ENCODE measurements around the gene PRKG1.

The PRKG1 gene

DNA sequence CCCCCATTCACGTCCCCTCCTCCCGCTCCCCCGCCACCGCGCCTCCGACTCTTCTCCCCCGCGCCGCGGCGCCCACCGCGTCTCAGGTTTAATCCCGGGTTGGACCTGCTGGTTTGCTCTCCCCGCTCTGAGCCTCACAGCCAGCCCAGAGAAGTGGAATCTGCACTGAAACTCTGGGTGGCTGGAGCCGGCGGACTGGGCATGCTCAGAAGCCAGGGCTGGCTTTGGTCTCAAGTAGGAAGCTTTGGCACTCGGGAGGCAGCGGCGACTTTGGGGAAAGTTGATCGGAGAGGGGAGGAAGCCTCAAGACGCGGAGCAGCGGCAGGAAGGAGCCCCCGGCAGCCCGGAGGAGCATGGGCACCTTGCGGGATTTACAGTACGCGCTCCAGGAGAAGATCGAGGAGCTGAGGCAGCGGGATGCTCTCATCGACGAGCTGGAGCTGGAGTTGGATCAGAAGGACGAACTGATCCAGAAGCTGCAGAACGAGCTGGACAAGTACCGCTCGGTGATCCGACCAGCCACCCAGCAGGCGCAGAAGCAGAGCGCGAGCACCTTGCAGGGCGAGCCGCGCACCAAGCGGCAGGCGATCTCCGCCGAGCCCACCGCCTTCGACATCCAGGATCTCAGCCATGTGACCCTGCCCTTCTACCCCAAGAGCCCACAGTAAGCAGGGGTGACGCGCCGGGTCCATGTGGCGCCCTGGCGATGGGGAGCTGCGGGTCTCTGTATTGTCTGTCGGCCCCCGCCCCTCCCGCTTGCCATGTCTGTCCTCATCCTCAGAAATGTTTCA is at the start of gene PRKG1:
Gene PRKG1, plus strand, starts transcription at position 250 of the 791 bp plus-strand sequence.
- DNase-seq (ENCODE audit: low spot score) = no peak

DNA sequence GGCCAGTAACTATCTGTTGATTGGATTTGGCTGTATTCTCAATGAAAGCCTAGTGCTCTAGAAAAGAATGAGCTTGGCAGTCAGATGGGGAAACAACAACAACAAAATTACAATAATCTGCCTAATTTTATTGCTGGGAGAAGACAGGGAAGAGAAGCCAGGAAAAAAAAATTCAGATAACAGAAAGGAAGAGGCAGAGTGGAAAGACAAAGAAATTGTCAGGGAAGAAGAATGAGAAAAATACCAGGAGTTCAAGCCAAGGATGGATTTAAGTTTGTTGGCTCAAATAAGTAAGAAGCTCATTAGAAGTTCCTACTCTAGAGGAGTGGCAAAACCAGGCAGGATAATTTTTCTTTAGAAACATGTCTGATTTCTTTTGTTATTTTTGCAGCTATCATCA is 45.9 kb upstream of the PRKG1 start:
- DNase-seq (ENCODE audit: low spot score) = no peak

GRCh38 chr10:51029172-51029641 is 45.1 kb upstream of the PRKG1 start:
- DNase-seq (ENCODE audit: low spot score) = no peak

DNA sequence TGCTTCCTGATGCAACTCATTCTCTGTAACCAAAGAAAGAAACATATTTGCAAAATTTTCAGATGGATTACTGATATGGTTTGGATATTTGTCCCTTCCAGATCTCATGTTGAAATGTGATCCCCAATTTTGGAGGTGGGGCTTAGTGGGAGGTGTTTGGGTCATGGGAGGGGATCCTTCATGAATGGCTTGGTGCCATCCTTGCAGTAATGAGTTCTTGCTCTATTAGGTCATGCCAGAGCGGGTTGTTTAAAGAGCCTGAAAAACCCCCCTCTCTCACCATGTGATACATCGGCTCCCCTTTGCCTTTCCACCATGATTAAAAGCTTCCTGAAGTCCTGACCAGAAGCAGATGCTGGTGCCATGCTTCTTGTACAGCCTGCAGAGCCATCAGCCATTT is 43.8 kb upstream of the PRKG1 start:
- no peak for DNase-seq (ENCODE audit: low spot score)

GRCh38 chr10:51031950-51032349 is 42.3 kb upstream of the PRKG1 start:
- no peak for DNase-seq (ENCODE audit: low spot score)

DNA sequence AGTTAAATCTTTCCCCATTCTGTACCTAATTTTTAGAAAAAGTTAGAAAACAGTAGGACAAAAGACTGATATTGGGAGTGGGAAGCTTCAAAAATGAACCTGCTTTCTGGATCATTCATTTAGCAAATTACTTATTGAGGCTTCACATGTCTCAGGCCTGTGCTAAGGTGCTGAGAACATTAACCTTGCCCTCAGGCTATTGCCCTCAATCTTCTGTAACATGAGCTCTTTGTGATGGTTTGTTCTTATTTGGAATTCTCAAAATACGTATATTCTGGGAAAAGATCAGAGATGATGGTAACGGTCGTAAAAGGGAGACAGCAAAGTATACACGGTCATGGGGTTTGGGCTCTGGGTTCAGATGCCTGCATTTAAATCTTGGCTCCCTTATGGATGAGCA is 39.5 kb upstream of the PRKG1 start:
- DNase-seq (ENCODE audit: low spot score) = no peak

DNA sequence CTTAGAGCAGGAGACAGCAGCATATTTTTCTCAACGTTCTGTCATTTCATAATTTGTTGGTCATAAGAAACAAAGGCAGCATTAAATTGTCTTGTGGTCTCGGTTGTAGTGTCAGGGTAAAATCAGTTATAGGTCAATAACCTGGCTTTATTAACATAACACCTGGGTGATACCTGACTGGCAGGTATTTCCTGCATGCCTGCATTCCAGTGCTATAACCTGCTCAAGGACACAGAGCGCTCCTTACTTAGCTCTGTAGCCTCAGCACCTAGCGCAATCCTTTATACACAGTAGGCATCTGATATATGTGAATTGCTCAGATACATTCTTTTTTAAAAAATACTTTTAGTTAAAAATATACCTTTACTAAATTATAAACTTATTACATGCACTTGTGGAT is 38.9 kb upstream of the PRKG1 start:
- no peak for DNase-seq (ENCODE audit: low spot score)

GRCh38 chr10:51045871-51046270 is 28.4 kb upstream of the PRKG1 start:
- no peak for DNase-seq (ENCODE audit: low spot score)

- no peak for DNase-seq (ENCODE audit: low spot score)
Observed at GRCh38 chr10:51046654-51047053, 27.6 kb upstream of the PRKG1 start.

GRCh38 chr10:51047857-51048256 is 26.4 kb upstream of the PRKG1 start:
- peak; percentile 10 for DNase-seq (ENCODE audit: low spot score)

- DNase-seq (ENCODE audit: low spot score) = no peak
Observed at GRCh38 chr10:51048792-51049191, 25.5 kb upstream of the PRKG1 start.

GRCh38 chr10:51052163-51052562 is 22.1 kb upstream of the PRKG1 start:
- no peak for DNase-seq (ENCODE audit: low spot score)

GRCh38 chr10:51057925-51058324 is 16.4 kb upstream of the PRKG1 start:
- no peak for DNase-seq (ENCODE audit: low spot score)

DNA sequence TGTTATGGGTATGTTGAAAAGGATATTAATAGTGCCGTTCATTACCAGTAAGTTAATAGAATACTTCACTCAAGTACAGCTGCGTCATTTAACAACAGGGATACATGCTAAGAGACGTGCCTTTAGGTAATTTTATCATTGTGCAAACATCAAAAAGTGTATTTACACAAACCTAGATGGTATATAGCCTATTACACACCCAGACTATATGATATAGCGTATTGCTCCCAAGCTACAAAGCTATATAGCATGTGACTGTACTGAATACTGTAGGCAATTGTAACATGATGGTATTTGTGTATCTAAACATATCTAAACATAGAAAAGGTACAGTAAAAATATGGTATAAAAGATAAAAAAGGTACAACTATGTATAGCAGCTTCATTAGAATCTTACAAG is 11.1 kb upstream of the PRKG1 start:
- DNase-seq (ENCODE audit: low spot score) = no peak

- DNase-seq (ENCODE audit: low spot score) = peak; percentile 29
Observed at GRCh38 chr10:51063659-51064535, 10.4 kb upstream of the PRKG1 start.

- no peak for DNase-seq (ENCODE audit: low spot score)
Observed at GRCh38 chr10:51066231-51066630, 8.1 kb upstream of the PRKG1 start.

GRCh38 chr10:51072210-51072609 is 2.1 kb upstream of the PRKG1 start:
- DNase-seq (ENCODE audit: low spot score) = no peak

- no peak for DNase-seq (ENCODE audit: low spot score)
Observed at GRCh38 chr10:51072921-51073434, 1.3 kb upstream of the PRKG1 start.

GRCh38 chr10:51073453-51074237 is 642 bp upstream of the PRKG1 start:
- no peak for DNase-seq (ENCODE audit: low spot score)

DNA sequence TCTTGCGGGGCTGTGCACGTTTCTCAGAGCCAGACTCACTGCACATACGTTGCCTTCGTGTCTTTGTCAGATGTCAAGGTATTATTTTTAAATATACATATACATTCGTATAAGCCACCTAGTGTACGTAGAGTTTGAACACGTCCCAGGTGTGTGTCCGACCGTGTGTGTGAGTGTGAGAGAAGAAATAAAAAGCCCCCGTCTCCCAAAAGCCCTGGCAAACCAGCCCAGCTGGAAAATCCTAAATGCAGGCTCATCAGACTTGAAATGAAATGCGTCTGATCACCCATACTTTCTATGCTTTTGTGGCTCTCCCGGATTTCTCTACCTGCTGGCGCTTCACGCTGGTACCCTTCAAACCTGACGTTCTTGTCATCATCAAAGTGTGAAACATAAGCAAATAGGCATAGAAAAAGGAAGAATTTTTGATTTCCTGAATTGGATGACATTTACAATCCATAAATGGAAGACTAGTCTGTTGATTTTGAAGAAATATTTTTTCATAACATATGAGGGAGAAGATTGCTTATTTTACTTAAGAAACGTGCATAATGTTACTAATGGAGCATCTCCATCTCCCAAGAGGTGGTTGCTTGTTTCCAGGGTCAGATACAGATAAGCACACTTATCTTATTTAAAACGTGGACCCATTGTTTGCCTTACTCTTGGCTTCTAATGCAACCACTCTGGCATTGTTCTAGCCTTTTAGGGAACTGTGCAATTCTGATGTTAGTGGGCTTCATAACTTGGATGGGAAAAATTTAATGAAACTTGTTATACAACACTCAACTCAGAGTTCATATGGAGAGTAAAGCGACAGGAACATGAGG is 971 bp downstream of the PRKG1 start:
- no peak for DNase-seq (ENCODE audit: low spot score)

- DNase-seq (ENCODE audit: low spot score) = no peak
Observed at GRCh38 chr10:51075873-51076229, 1.6 kb downstream of the PRKG1 start.

Measured in RKO (cell line).